Body of pancreas (tissue), 4 donors: ENCODE measurements around the gene PWWP2B. TPM values are rescaled to one million over a fixed set of nuclear protein-coding genes. Genes with fewer than 3 reads are reported as not detected.
"Not testable (repeated sequence)": the region's sequence is repeated elsewhere in the genome, so short reads cannot be mapped to it uniquely, and the experiment has no call there.

ENCODE experiments used
- ATAC-seq: fragments of 150-250 bp; one replicate; pipeline ENCODE4 v1.9.1; 2016
- DNase-seq, 4 donors: peaks; one replicate each; pipeline ENCODE4 v3.0.0-alpha.2; 2019
- H3K27ac ChIP-seq, 4 donors: fragments of 200-600 bp; sonication (generic); 1 replicate in 3 of 4; 2 replicates in 1 of 4; pipeline versions ENCODE4 v1.5.1 to v1.6.1; 2016 to 2019; ENCODE audit warnings: mild to moderate bottlenecking in 1 of 4, mixed read lengths in 1 of 4, moderate library complexity in 1 of 4
- H3K27me3 ChIP-seq, 2 donors: fragments of 200-600 bp; sonication (generic); one replicate each; pipeline ENCODE4 v1.6.0; 2016; ENCODE audit warnings: mild to moderate bottlenecking in 1 of 2
- H3K36me3 ChIP-seq, 2 donors: fragments of 200-600 bp; sonication (generic); replicated peaks in 1 of 2; 2 replicates each; pipeline ENCODE4 v1.5.1; 2016; ENCODE audit warnings: low read depth in 2 of 2; ENCODE audit not compliant: insufficient read depth in 1 of 2
- H3K4me1 ChIP-seq: fragments of 200-600 bp; sonication (generic); one replicate; pipeline ENCODE4 v1.6.0; 2016
- H3K4me3 ChIP-seq, 2 donors: fragments of 200-600 bp; sonication (generic); 1 replicate in 1 of 2; 2 replicates in 1 of 2; pipeline ENCODE4 v1.5.1; 2016 to 2019
- H3K9me3 ChIP-seq, 3 donors: fragments of 200-600 bp; sonication (generic); 1 replicate in 2 of 3; 2 replicates in 1 of 3; pipeline ENCODE4 v1.5.1; 2016
- CTCF ChIP-seq, 7 experiments: fragments of 450-650 bp in 4 of 7; fragments of 200-600 bp in 3 of 7; sonication (generic) in 3 of 7; IDR thresholded peaks; one replicate each; pipeline ENCODE4 v1.5.1; 2016 to 2019; ENCODE audit warnings: antibody characterized with exemption in 7 of 7
- POLR2A ChIP-seq, 3 donors: fragments of 450-650 bp; IDR thresholded peaks; one replicate each; pipeline ENCODE4 v1.6.1; 2016; ENCODE audit warnings: antibody characterized with exemption in 3 of 3, mild to moderate bottlenecking in 2 of 3
- WGBS, 2 donors: methylation state at CpG; one replicate each; pipeline ENCODE4 v1.1.5; 2017; 5-methylcytosine and 5-hydroxymethylcytosine counted together
- intact Hi-C: fragments of 100-400 bp; cut with DNase I; formaldehyde crosslinking; loops from one replicate; pipeline ENCODE4 v1.15.1; 2023
- total RNA-seq, 2 donors: library from RNA; depleted of rRNA; stranded (reverse); fragments of >200 nt; gene quantifications; one replicate each; pipeline ENCODE4 v1.1.0, GENCODE V29; 2016

The PWWP2B gene
- total RNA-seq, 2 donors from 2014 or later = 31.9 to 46.5 TPM

DNA sequence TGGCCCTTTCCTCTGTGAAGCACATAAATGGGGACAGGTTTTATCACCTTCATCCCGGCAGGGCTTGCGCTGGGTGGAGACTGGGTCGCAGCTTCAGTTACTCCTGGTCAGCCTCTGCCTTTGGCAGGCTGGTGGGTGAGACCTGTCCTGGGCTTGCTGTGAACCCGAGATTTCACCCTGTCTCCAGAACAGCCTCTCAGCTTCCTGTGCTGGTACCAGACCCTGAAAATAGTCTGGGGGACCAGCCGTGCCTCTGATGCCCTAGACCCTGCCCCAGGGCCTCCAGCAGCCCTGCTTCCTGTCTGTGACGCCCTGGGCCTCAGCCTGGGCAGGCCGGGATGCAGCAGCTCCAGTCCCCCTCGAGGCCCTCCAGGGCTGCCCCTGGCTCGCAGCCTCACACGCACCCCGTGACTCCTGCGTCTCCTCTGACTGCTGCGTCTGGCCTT, 13.2 kb upstream of the PWWP2B start:
- 73 to 76% methylated on average over 8 to 13 of the region's 13 CpGs for WGBS, 2 donors
- no peaks in the 10 kb centered on the region for H3K36me3 ChIP-seq
- no peaks in the 10 kb centered on the region for H3K27me3 ChIP-seq
- TF ChIP-seq CTCF (IDR thresholded peaks at IDR 0.05) (no peak), POLR2A (IDR thresholded peaks at IDR 0.05) (no peak)
- intact Hi-C loops = loop anchor here (2.0 kb wide), 1 partner anchor 69 kb away; no protein-coding TSS in a partner anchor
- ATAC-seq (no peak), DNase-seq (peak in 1 of 4 donors; percentile 3)
- H3K9me3 ChIP-seq = no peaks in the 10 kb centered on the region
- no peak overlapping the region for H3K4me3 ChIP-seq
- H3K27ac ChIP-seq = no peak overlapping the region
- peaks cover 5% of the 10 kb centered on the region for H3K4me1 ChIP-seq

- Histone ChIP-seq H3K36me3 (no peaks in the 10 kb centered on the region), H3K4me3 (no peak overlapping the region), H3K27me3 (no peaks in the 10 kb centered on the region), H3K4me1 (peaks cover 15% of the 10 kb centered on the region), H3K27ac (no peak overlapping the region), H3K9me3 (no peaks in the 10 kb centered on the region)
- intact Hi-C loops = loop anchor here (2.0 to 5.0 kb wide), 2 partner anchors 68 to 257 kb away; no protein-coding TSS in a partner anchor
- DNase-seq (peak in 2 of 4 donors; percentile 2 to 4), ATAC-seq (no peak)
- 84 to 90% methylated on average over 6 to 20 of the region's 20 CpGs for WGBS, 2 donors
- TF ChIP-seq CTCF (IDR thresholded peaks at IDR 0.05) = no peak
- no peak for TF ChIP-seq POLR2A (IDR thresholded peaks at IDR 0.05)
These were observed 12.2 kb upstream of the PWWP2B start for GRCh38 chr10:132384618-132385388.

DNA sequence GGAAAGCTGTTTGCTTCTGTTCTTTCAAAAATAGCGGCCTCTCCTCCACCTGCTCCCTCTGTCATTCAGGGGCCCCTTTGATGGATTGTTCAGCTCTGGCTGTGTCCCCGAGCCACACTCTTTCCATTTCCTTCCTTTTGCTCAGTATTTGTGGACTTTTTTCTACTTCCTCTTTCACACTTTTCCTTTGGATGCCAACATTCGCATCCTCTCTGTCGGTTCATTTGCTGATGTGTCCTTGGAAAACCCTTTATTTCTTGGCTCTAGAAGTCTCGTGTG, 11.7 kb upstream of the PWWP2B start:
- H3K4me1 ChIP-seq = peaks cover 18% of the 10 kb centered on the region
- H3K4me3 ChIP-seq = no peak overlapping the region
- WGBS, 2 donors = 50 to 55% methylated on average over 5 of the region's 5 CpGs
- TF ChIP-seq POLR2A (IDR thresholded peaks at IDR 0.05) = no peak
- TF ChIP-seq CTCF (IDR thresholded peaks at IDR 0.05) = no peak
- DNase-seq (peak in 1 of 4 donors; percentile 0), ATAC-seq (no peak)
- no peak overlapping the region for H3K27ac ChIP-seq
- intact Hi-C loops = loop anchor here (2.0 to 5.0 kb wide), 2 partner anchors 67 to 257 kb away; no protein-coding TSS in a partner anchor
- no peaks in the 10 kb centered on the region for H3K27me3 ChIP-seq
- no peaks in the 10 kb centered on the region for H3K9me3 ChIP-seq
- no peaks in the 10 kb centered on the region for H3K36me3 ChIP-seq

GRCh38 chr10:132385721-132386418, 11.1 kb upstream of the PWWP2B start:
- ATAC-seq (no peak), DNase-seq (peak in 1 of 4 donors; percentile 6)
- no peak for TF ChIP-seq POLR2A (IDR thresholded peaks at IDR 0.05)

DNA sequence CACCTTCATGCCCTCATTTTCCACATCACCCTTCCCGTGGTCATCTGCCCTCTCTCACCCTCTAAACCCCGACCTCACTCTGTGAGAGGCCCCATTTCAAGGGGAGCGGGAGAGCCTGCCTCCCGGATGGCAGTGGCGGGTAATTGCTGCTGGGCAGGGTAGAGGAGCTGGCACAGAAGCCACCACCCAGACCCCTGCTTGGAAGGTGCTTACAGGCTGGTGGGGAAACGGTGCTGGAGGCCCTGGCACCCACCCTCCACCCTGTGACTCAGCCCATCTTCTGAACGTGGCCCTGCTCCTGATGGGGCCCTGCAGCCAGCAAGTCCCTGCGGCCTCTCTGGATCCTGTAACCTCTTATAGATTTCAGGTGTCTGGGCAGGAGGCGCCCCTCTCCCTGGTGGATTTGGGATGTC, 10.6 kb upstream of the PWWP2B start:
- intact Hi-C loops = loop anchor here (5.0 kb wide), 1 partner anchor 256 kb away; no protein-coding TSS in a partner anchor
- peak in 2 of 4 donors; percentile 4 to 10 for DNase-seq
- H3K27me3 ChIP-seq = no peaks in the 10 kb centered on the region

More at GRCh38 chr10:132385721-132386418, 11.1 kb upstream of the PWWP2B start:
- H3K36me3 ChIP-seq = no peaks in the 10 kb centered on the region
- H3K27me3 ChIP-seq = no peaks in the 10 kb centered on the region
- intact Hi-C loops = loop anchor here (2.0 to 5.0 kb wide), 2 partner anchors 67 to 256 kb away; no protein-coding TSS in a partner anchor
- H3K4me1 ChIP-seq = peaks cover 18% of the 10 kb centered on the region
- 79 to 85% methylated on average over 8 to 17 of the region's 18 CpGs for WGBS, 2 donors
- H3K4me3 ChIP-seq = no peak overlapping the region
- no peak overlapping the region for H3K27ac ChIP-seq
- no peaks in the 10 kb centered on the region for H3K9me3 ChIP-seq

DNA sequence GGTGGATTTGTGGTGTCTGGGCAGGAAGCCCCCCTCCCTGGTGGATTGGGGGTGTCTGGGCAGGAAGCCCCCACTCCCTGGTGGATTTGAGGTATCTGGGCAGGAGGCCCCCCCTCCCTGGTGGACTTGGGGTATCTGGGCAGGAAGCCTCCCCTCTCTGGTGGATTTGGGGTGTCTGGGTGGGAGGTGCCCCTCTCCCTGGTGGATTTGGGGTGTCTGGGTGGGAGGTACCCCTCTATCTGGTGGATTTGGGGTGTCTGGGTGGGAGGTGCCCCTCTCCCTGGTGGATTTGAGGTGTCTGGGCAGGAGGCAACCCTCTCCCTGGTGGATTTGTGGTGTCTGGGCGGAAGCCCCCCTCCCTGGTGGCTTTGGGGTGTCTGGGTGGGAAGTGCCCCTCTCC, 10.1 kb upstream of the PWWP2B start:
- not testable (repeated sequence) for DNase-seq, H3K27me3 ChIP-seq, H3K36me3 ChIP-seq, ATAC-seq, H3K4me3 ChIP-seq, H3K9me3 ChIP-seq, H3K27ac ChIP-seq
- intact Hi-C loops = loop anchor here (5.0 kb wide), 1 partner anchor 255 kb away; no protein-coding TSS in a partner anchor
- peaks cover 18% of the 10 kb centered on the region for H3K4me1 ChIP-seq
- 67% methylated on average over 1 of the region's 1 CpG; no CpG with 5 or more reads in 1 of the 2 donors for WGBS, 2 donors

More for the DNA sequence above, 10.6 kb upstream of the PWWP2B start:
- no peak overlapping the region for H3K27ac ChIP-seq
- WGBS, 2 donors = 72 to 77% methylated on average over 9 of the region's 9 CpGs
- no peak overlapping the region for H3K4me3 ChIP-seq
- no peaks in the 10 kb centered on the region for H3K36me3 ChIP-seq
- H3K9me3 ChIP-seq = no peaks in the 10 kb centered on the region
- H3K4me1 ChIP-seq = peaks cover 18% of the 10 kb centered on the region
- TF ChIP-seq POLR2A (IDR thresholded peaks at IDR 0.05) (no peak), CTCF (IDR thresholded peaks at IDR 0.05) (no peak)
- no peak for ATAC-seq
